Parathyroid adenoma (tissue), 2 donors: ENCODE measurements around the gene CTU2.

Source experiments
- H2AFZ ChIP-seq: fragments of 300-600 bp; sonication (generic); one replicate; pipeline ENCODE4 v1.7.0; 2017; ENCODE audit warnings: antibody characterized with exemption, mild to moderate bottlenecking
- H3K27ac ChIP-seq: fragments of 300-600 bp; sonication (generic); one replicate; pipeline ENCODE4 v1.7.0; 2017
- H3K27me3 ChIP-seq: fragments of 300-600 bp; sonication (generic); one replicate; pipeline ENCODE4 v1.7.0; 2017; ENCODE audit warnings: low read length; ENCODE audit not compliant: control insufficient read depth, insufficient read depth
- H3K36me3 ChIP-seq: fragments of 300-600 bp; sonication (generic); one replicate; pipeline ENCODE4 v1.7.0; 2017; ENCODE audit warnings: low read length; ENCODE audit not compliant: control insufficient read depth, insufficient read depth
- H3K4me1 ChIP-seq: fragments of 300-600 bp; sonication (generic); one replicate; pipeline ENCODE4 v1.7.0; 2017; ENCODE audit warnings: control low read depth
- H3K4me2 ChIP-seq: fragments of 300-600 bp; sonication (generic); one replicate; pipeline ENCODE4 v1.7.0; 2017; ENCODE audit warnings: low read length
- H3K4me3 ChIP-seq: fragments of 300-600 bp; sonication (generic); one replicate; pipeline ENCODE4 v1.7.0; 2017; ENCODE audit warnings: low read depth, low read length
- H3K79me2 ChIP-seq: fragments of 300-600 bp; sonication (generic); one replicate; pipeline ENCODE4 v1.7.0; 2017; ENCODE audit warnings: control low read depth
- H3K9ac ChIP-seq: fragments of 300-600 bp; sonication (generic); one replicate; pipeline ENCODE4 v1.7.0; 2017; ENCODE audit warnings: mild to moderate bottlenecking
- H3K9me3 ChIP-seq: fragments of 300-600 bp; sonication (generic); one replicate; pipeline ENCODE4 v1.7.0; 2017; ENCODE audit warnings: low read length; ENCODE audit not compliant: control insufficient read depth
- CTCF ChIP-seq: fragments of 300-600 bp; sonication (generic); IDR thresholded peaks from one replicate; pipeline ENCODE4 v1.7.0; 2017; ENCODE audit warnings: antibody characterized with exemption, mild to moderate bottlenecking
- donor health status: primary hyperparathyroidism.

The CTU2 gene

DNA sequence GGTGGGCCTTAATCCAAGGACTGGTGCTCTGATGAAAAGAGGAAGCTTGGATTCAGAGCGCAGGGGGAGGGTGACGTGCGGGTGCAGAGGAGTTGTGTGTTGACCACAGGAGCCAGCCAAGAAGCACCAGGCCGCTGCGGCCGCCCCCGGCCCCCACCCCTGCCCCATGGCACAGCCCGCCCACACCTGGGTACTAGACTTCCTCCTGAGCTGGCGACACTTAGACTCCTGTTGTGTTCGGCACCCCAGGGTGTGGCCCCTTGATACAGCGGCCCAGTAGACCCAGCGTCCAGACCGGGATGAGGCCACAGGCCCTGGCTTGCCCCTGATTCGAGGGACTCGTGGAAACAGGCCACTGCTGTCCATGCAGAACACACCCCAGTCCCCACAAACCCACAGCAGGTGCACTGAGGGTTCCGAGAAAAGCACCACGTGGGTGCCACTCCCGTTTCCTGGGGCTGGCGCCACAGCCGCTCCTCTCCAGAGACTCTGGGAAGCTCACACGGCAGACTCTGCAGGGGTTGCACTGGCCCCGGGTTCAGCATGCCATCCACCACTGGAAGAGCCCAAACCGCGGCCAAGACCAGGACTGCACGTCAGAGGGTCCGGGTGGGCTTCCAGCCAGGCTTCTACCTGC is 14.3 kb upstream of the CTU2 start:
- no peak overlapping the region for H2AFZ ChIP-seq
- H3K4me1 ChIP-seq: peaks cover 11% of the 10 kb centered on the region
- no peak overlapping the region for H3K4me3 ChIP-seq
- no peaks in the 10 kb centered on the region for H3K9me3 ChIP-seq
- H3K27me3 ChIP-seq: no peaks in the 10 kb centered on the region
- TF ChIP-seq CTCF: no peak
- no peak overlapping the region for H3K4me2 ChIP-seq
- H3K9ac ChIP-seq: no peak overlapping the region
- H3K36me3 ChIP-seq: no peaks in the 10 kb centered on the region
- no peak overlapping the region for H3K27ac ChIP-seq
- no peaks in the 10 kb centered on the region for H3K79me2 ChIP-seq

DNA sequence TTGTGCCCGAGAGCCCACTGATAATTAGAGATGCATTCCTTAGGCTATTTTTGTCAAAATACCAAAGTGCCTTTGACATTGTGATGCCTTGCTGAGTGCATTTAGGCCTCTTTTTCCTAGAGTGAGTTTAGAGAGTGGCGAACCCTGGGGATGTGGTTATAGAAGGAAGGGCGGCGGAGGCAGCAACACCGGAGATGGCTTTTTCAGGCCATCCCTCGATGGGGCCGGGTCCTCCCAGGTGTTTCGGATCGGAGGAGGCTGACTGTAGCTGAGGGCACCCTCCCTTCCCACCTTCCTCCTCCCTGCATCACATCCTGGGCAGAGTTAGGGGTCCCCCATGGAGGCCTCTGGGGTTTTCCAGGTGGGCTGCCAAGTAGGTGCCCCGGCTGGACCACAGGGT is 13.4 kb upstream of the CTU2 start:
- Histone ChIP-seq H3K9ac (no peak overlapping the region), H3K79me2 (no peaks in the 10 kb centered on the region), H3K36me3 (no peaks in the 10 kb centered on the region), H3K4me1 (peaks cover 5% of the 10 kb centered on the region), H3K4me2 (no peak overlapping the region), H3K4me3 (no peak overlapping the region), H3K27me3 (no peaks in the 10 kb centered on the region), H3K9me3 (no peaks in the 10 kb centered on the region), H2AFZ (no peak overlapping the region), H3K27ac (no peak overlapping the region)
- no peak for TF ChIP-seq CTCF

- no peak for TF ChIP-seq CTCF
- H3K27ac ChIP-seq: no peak overlapping the region
- H3K4me2 ChIP-seq: no peak overlapping the region
- no peak overlapping the region for H2AFZ ChIP-seq
- H3K36me3 ChIP-seq: no peaks in the 10 kb centered on the region
- H3K9ac ChIP-seq: no peak overlapping the region
- H3K4me1 ChIP-seq: peaks cover under 1% of the 10 kb centered on the region
- no peak overlapping the region for H3K4me3 ChIP-seq
- H3K79me2 ChIP-seq: no peaks in the 10 kb centered on the region
- H3K27me3 ChIP-seq: no peaks in the 10 kb centered on the region
- H3K9me3 ChIP-seq: no peaks in the 10 kb centered on the region
Observed at GRCh38 chr16:88693420-88694177, 12.7 kb upstream of the CTU2 start.

DNA sequence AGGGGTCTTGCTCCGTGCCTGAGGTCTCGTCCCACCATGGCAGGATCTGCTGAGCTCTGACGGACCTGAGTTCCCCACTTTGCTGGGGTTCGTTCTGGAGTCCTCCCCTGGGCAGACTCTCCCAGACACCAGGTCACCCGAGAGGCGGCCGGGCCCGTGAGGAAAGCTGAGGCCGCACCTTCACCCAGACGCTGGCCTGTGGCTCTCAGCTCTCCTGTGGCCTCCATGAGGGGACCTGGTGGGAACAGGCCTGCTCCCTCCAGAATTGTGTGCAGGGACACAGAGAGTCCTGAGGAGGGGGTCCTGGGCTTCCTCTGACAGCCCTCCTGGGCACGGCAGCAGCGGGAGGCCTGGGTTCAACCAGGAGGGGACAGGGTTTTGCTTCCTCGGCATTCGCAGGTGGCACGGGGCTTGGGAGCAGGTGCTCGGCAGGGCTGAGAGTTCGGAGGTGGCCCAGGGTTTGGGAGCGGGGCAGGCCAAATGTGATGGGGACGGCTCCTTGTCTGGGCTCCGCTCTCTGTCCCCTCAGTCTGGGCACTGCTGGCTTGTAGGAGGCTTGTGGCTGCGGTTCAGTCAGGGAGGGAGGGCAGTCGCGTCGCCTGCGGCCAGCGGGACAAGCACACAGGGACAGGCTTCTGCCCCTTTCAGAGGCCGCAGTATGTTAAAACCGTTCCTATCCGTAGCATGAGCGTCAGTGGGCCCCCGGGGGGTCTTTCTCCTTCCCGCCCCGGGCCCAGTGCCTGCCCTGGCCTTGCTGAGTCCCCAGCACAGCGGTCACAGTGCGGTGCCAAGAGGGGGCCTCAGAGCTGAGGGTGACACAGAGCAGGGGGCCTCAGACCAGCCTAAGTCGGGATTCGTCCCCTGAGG is 11.8 kb upstream of the CTU2 start:
- H3K79me2 ChIP-seq: no peaks in the 10 kb centered on the region
- H3K4me1 ChIP-seq: no peaks in the 10 kb centered on the region
- H3K4me2 ChIP-seq: no peak overlapping the region
- no peak overlapping the region for H2AFZ ChIP-seq
- no peaks in the 10 kb centered on the region for H3K9me3 ChIP-seq
- no peak overlapping the region for H3K9ac ChIP-seq
- no peaks in the 10 kb centered on the region for H3K27me3 ChIP-seq
- no peak overlapping the region for H3K4me3 ChIP-seq
- TF ChIP-seq CTCF: no peak
- H3K36me3 ChIP-seq: no peaks in the 10 kb centered on the region
- H3K27ac ChIP-seq: no peak overlapping the region
